ENCODE data around the gene STK17A. TPM values are rescaled to one million over a fixed set of nuclear protein-coding genes. Genes with fewer than 3 reads are reported as not detected.

Gene STK17A
- total RNA-seq, 1 experiment from 2014 or later, result 21.3 TPM

DNA sequence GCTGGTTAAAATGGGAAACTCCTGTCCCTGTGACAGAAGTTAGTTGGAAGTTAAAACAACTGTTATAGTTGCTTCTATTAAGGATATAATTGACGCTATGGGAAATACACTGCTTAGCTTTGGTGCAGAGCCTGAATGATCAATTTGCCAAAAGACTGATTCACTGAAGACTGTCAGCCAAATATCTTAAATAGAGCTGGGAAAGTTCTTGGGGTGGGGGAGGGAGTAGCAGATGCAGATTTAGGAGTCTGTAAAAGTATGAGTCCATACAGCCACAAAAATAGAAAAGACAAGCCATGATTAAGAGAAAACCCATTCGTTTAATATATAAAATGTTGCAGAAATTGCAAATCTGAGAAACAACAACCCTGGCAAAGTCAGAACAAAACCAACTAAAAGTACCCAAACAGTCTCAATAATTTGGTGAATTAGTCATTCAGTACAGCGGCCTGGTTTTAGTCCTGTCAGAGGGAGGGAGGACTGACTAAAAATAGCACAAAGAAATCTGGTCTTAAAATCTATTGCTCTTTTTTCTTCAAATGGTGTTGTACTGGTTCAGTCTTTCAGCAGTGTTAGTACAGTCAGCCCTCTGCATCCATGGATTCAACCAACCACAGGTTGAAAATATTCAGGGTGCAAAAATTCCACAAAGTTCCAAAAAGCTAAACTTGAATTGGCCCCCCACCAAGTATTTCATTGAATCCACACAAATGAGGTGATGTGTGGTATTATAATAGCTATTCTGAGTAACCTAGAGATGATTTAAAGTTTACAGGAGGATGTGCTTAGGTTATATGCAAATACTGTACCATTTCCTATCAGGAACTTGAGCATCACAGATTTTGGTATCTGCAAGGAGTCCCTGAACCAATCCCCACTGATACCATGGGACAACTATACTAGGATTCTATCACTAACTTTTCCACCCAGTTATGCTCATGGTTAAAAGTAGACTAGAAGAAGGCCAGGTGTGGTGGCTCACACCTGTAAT, 30.0 kb downstream of the STK17A start:
- no peaks in the 10 kb centered on the region for H3K9me3 ChIP-seq (ENCODE audit: control insufficient read depth, insufficient read depth, low read depth, low read length)
- POLR2A ChIA-PET, result no interaction called here
- H3K36me3 ChIP-seq (ENCODE audit: control insufficient read depth, insufficient read depth, low read length), result no peaks in the 10 kb centered on the region; the same call in 1 of the 2 replicates
- ATAC-seq (no peak), DNase-seq (ENCODE audit: low read depth, low spot score) (no peak)
- CTCF ChIA-PET, result interaction anchor here (0.6 kb wide), 1 partner anchor 107 kb away, joined by 3 read pairs; no protein-coding TSS in a partner anchor
- H3K4me1 ChIP-seq (ENCODE audit: control insufficient read depth, insufficient read depth, low read length), result no peaks in the 10 kb centered on the region
- no peak overlapping the region for H3K4me3 ChIP-seq (ENCODE audit: low read depth in 2 of 2, low read length in 2 of 2)
- in situ Hi-C loops (cut with HindIII; ENCODE audit: low pct_unique_long_range_greater_than_20kb, low sequenced_read_pairs), result no loop called here
- H3K27me3 ChIP-seq (ENCODE audit: control insufficient read depth, insufficient read depth, low read length), result no peaks in the 10 kb centered on the region
- no peak overlapping the region for H3K27ac ChIP-seq (ENCODE audit: low read length)
- intact Hi-C loops (cut with micrococcal nuclease; ENCODE audit: unreplicated experiment), result no loop called here
- no TSS peak for BruUV-seq (replicated peaks)
- TF ChIP-seq, protein P1, sequence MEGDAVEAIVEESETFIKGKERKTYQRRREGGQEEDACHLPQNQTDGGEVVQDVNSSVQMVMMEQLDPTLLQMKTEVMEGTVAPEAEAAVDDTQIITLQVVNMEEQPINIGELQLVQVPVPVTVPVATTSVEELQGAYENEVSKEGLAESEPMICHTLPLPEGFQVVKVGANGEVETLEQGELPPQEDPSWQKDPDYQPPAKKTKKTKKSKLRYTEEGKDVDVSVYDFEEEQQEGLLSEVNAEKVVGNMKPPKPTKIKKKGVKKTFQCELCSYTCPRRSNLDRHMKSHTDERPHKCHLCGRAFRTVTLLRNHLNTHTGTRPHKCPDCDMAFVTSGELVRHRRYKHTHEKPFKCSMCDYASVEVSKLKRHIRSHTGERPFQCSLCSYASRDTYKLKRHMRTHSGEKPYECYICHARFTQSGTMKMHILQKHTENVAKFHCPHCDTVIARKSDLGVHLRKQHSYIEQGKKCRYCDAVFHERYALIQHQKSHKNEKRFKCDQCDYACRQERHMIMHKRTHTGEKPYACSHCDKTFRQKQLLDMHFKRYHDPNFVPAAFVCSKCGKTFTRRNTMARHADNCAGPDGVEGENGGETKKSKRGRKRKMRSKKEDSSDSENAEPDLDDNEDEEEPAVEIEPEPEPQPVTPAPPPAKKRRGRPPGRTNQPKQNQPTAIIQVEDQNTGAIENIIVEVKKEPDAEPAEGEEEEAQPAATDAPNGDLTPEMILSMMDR (IDR thresholded peaks at IDR 0.05), result no peak
- TF ChIP-seq, protein P2, sequence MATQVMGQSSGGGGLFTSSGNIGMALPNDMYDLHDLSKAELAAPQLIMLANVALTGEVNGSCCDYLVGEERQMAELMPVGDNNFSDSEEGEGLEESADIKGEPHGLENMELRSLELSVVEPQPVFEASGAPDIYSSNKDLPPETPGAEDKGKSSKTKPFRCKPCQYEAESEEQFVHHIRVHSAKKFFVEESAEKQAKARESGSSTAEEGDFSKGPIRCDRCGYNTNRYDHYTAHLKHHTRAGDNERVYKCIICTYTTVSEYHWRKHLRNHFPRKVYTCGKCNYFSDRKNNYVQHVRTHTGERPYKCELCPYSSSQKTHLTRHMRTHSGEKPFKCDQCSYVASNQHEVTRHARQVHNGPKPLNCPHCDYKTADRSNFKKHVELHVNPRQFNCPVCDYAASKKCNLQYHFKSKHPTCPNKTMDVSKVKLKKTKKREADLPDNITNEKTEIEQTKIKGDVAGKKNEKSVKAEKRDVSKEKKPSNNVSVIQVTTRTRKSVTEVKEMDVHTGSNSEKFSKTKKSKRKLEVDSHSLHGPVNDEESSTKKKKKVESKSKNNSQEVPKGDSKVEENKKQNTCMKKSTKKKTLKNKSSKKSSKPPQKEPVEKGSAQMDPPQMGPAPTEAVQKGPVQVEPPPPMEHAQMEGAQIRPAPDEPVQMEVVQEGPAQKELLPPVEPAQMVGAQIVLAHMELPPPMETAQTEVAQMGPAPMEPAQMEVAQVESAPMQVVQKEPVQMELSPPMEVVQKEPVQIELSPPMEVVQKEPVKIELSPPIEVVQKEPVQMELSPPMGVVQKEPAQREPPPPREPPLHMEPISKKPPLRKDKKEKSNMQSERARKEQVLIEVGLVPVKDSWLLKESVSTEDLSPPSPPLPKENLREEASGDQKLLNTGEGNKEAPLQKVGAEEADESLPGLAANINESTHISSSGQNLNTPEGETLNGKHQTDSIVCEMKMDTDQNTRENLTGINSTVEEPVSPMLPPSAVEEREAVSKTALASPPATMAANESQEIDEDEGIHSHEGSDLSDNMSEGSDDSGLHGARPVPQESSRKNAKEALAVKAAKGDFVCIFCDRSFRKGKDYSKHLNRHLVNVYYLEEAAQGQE (IDR thresholded peaks at IDR 0.05; ENCODE audit: insufficient read depth in 1 of 2, low read depth in 2 of 2, low read length in 1 of 2), result no peak
- TF ChIP-seq TCF7L2 (IDR thresholded peaks at IDR 0.05; ENCODE audit: low read depth, low read length) (no peak), SIN3A (IDR thresholded peaks at IDR 0.05; ENCODE audit: borderline replicate concordance, insufficient read depth, low read depth, low read length) (no peak)

DNA sequence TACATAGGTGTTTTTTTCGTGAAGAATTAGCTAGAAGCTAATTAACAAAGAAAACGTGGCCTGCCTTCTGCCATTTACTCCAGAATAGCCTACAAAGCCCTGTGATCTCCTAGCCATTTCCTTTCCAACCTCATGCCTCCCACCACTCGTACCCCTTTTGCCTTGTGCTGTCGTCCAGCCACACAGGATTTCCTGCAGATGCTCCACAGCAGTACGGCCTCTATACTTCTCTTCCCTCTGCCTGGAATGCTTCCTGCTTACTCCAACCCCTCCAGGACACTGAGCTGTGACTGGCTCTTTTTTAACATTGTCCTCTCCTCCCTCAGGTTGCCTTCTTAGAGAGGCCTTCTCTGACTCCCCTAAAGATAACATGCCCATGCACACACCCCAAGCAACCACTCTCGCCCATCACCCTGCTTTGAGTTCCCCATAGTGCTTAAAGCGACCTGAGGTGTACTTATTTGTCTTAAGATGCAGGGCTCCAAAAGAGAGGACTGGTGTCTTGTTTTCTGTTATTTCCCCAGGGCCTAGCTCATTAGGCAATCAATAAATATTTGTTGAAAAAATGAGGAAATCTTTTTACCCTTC, 32.7 kb downstream of the STK17A start:
- in situ Hi-C loops (cut with HindIII; ENCODE audit: low pct_unique_long_range_greater_than_20kb, low sequenced_read_pairs) (no loop called here), intact Hi-C loops (cut with micrococcal nuclease; ENCODE audit: unreplicated experiment) (no loop called here)

More for the DNA sequence above, 32.7 kb downstream of the STK17A start:
- H3K4me3 ChIP-seq (ENCODE audit: low read depth in 2 of 2, low read length in 2 of 2), result no peak overlapping the region
- H3K4me1 ChIP-seq (ENCODE audit: control insufficient read depth, insufficient read depth, low read length), result peaks cover 9% of the 10 kb centered on the region
- no peak for ATAC-seq
- ChIA-PET CTCF (no interaction called here), POLR2A (no interaction called here)
- H3K9me3 ChIP-seq (ENCODE audit: control insufficient read depth, insufficient read depth, low read depth, low read length), result no peaks in the 10 kb centered on the region
- TF ChIP-seq, protein P2 (IDR thresholded peaks at IDR 0.05; ENCODE audit: insufficient read depth in 1 of 2, low read depth in 2 of 2, low read length in 1 of 2), result no peak
- no peak for TF ChIP-seq TCF7L2 (IDR thresholded peaks at IDR 0.05; ENCODE audit: low read depth, low read length)
- no peak for TF ChIP-seq SIN3A (IDR thresholded peaks at IDR 0.05; ENCODE audit: borderline replicate concordance, insufficient read depth, low read depth, low read length)
- TF ChIP-seq, protein P1 (IDR thresholded peaks at IDR 0.05), result no peak
- TF ChIP-seq POLR2AphosphoS5 (IDR thresholded peaks at IDR 0.05; ENCODE audit: low read depth, low read length), result no peak
- no peak overlapping the region for H3K27ac ChIP-seq (ENCODE audit: low read length)
- DNase-seq (ENCODE audit: low read depth, low spot score), result no peak
- no TSS peak for BruUV-seq (replicated peaks)
- no peaks in the 10 kb centered on the region for H3K36me3 ChIP-seq (ENCODE audit: control insufficient read depth, insufficient read depth, low read length)
- H3K27me3 ChIP-seq (ENCODE audit: control insufficient read depth, insufficient read depth, low read length), result no peaks in the 10 kb centered on the region
